H1 (cell line): ENCODE data around the gene SNED1. TPM values are rescaled to one million over a fixed set of nuclear protein-coding genes. Genes with fewer than 3 reads are reported as not detected.
A peak's percentile ranks its signal among the peaks of the same experiment; 100 is the strongest.

Experiments used
- CTCF ChIA-PET: fragments of 300-600 bp; sonication (Branson Sonifier 250); formaldehyde crosslinking; loops from one replicate; lab custom pipeline; 2021; ENCODE audit not compliant: partially characterized antibody; lab: Charles Lee
- POLR2A ChIA-PET: fragments of 300-600 bp; sonication (Branson Sonifier 250); formaldehyde crosslinking; loops from one replicate; lab custom pipeline; 2021; ENCODE audit warnings: inconsistent platforms; ENCODE audit not compliant: partially characterized antibody; lab: Charles Lee
- DNase-seq, 2 experiments: peaks; one replicate each; pipeline versions ENCODE4 v3.0.0 to v3.0.0-alpha.2; 2010 to 2022; ENCODE audit warnings: low spot score in 2 of 2, low read depth in 1 of 2, mixed read lengths in 1 of 2
- FAIRE-seq: peaks from 2 replicates; lab custom pipeline; 2011; peaks lifted over from hg19 to GRCh38; lab: Jason Lieb, UNC
- H2AFZ ChIP-seq: 2 replicates; pipeline ENCODE4 v1.8.1; 2012; ENCODE audit warnings: low read length, inconsistent platforms
- H2AK5ac ChIP-seq: 2 replicates; pipeline ENCODE4 v1.6.1; 2013; ENCODE audit warnings: low read depth, low read length
- H2BK120ac ChIP-seq: replicated peaks from 2 replicates; pipeline ENCODE3; 2013; ENCODE audit warnings: low read depth, low read length, inconsistent platforms
- H2BK12ac ChIP-seq: 2 replicates; pipeline ENCODE4 v1.6.1; 2013; ENCODE audit warnings: low read depth, low read length
- H2BK15ac ChIP-seq: 2 replicates; pipeline ENCODE4 v1.6.1; 2013; ENCODE audit warnings: low read length
- H2BK20ac ChIP-seq: 2 replicates; pipeline ENCODE4 v1.6.1; 2013; ENCODE audit warnings: low read length
- H2BK5ac ChIP-seq: 2 replicates; pipeline ENCODE4 v1.6.1; 2013; ENCODE audit warnings: low read depth, low read length
- H3K14ac ChIP-seq: 2 replicates; pipeline ENCODE4 v1.6.1; 2013; ENCODE audit warnings: inconsistent platforms; ENCODE audit not compliant: insufficient read length
- H3K18ac ChIP-seq: 2 replicates; pipeline ENCODE4 v1.6.1; 2013; ENCODE audit warnings: low read length; ENCODE audit errors: extremely low read depth
- H3K23ac ChIP-seq: 2 replicates; pipeline ENCODE4 v1.6.1; 2013; ENCODE audit warnings: inconsistent platforms; ENCODE audit not compliant: insufficient read length
- H3K23me2 ChIP-seq: 2 replicates; pipeline ENCODE4 v1.6.1; 2013; ENCODE audit warnings: low read depth, low read length
- H3K27ac ChIP-seq: 2 replicates; pipeline ENCODE4 v1.6.1; 2011; ENCODE audit warnings: low read depth, low read length, inconsistent platforms
- H3K27me3 ChIP-seq, 4 experiments: replicated peaks in 1 of 4; 1 replicate in 1 of 4; 2 replicates in 3 of 4; pipeline versions ENCODE4 v1.6.1 to v1.8.1; 2011 to 2013; ENCODE audit warnings: low read length in 3 of 4, mild to moderate bottlenecking in 3 of 4, inconsistent platforms in 2 of 4, mixed read lengths in 2 of 4, moderate library complexity in 1 of 4; ENCODE audit not compliant: control insufficient read depth in 3 of 4, insufficient read depth in 3 of 4; ENCODE audit errors: extremely low read depth in 1 of 4
- H3K36me3 ChIP-seq, 4 experiments: 2 replicates each; pipeline versions ENCODE4 v1.6.1 to v1.8.1; 2011 to 2013; ENCODE audit warnings: mild to moderate bottlenecking in 4 of 4, low read length in 3 of 4, moderate library complexity in 2 of 4, control low read depth in 1 of 4, inconsistent platforms in 1 of 4; ENCODE audit not compliant: insufficient read depth in 4 of 4, control insufficient read depth in 2 of 4
- H3K4ac ChIP-seq: replicated peaks from 2 replicates; pipeline ENCODE3; 2013; ENCODE audit warnings: low read length, low read depth, mixed read lengths, inconsistent platforms; ENCODE audit not compliant: insufficient read length
- H3K4me1 ChIP-seq, 4 experiments: replicated peaks in 1 of 4; 1 replicate in 1 of 4; 2 replicates in 3 of 4; pipeline versions ENCODE4 v1.6.1 to v1.8.1; 2011 to 2013; ENCODE audit warnings: low read length in 3 of 4, inconsistent platforms in 2 of 4, mixed read lengths in 1 of 4; ENCODE audit not compliant: insufficient read depth in 4 of 4, control insufficient read depth in 3 of 4
- H3K4me2 ChIP-seq, 2 experiments: 2 replicates each; pipeline versions ENCODE4 v1.6.1 to v1.8.1; 2011 to 2013; ENCODE audit warnings: low read depth in 2 of 2, low read length in 2 of 2, control low read depth in 1 of 2, inconsistent platforms in 1 of 2, mild to moderate bottlenecking in 1 of 2; ENCODE audit not compliant: insufficient read depth in 1 of 2
- H3K4me3 ChIP-seq, 4 experiments: fragments of 200-600, 300-600 bp in 1 of 4; sonication (generic), shearing (Covaris generic), sonication (Bioruptor Twin) in 1 of 4; 2 replicates each; pipeline versions ENCODE4 v1.5.1 to v1.8.1; 2011 to 2016; ENCODE audit warnings: low read length in 4 of 4, low read depth in 3 of 4, control low read depth in 2 of 4, inconsistent platforms in 2 of 4, mild to moderate bottlenecking in 2 of 4, mixed read lengths in 1 of 4, moderate library complexity in 1 of 4; ENCODE audit not compliant: insufficient read depth in 2 of 4; ENCODE audit errors: extremely low read depth in 1 of 4
- H3K56ac ChIP-seq: replicated peaks from 2 replicates; pipeline ENCODE3; 2013; ENCODE audit warnings: low read depth, mild to moderate bottlenecking, mixed read lengths, low read length, inconsistent platforms; ENCODE audit not compliant: insufficient read length
- H3K79me1 ChIP-seq: 2 replicates; pipeline ENCODE4 v1.6.1; 2013; ENCODE audit warnings: low read depth, low read length, control low read depth
- H3K79me2 ChIP-seq, 2 experiments: 2 replicates each; pipeline versions ENCODE4 v1.6.1 to v1.8.1; 2012 to 2013; ENCODE audit warnings: low read length in 2 of 2, mild to moderate bottlenecking in 2 of 2, inconsistent platforms in 1 of 2; ENCODE audit not compliant: insufficient read depth in 2 of 2, control insufficient read depth in 1 of 2
- H3K9ac ChIP-seq, 4 experiments: replicated peaks in 1 of 4; 1 replicate in 1 of 4; 2 replicates in 3 of 4; pipeline versions ENCODE4 v1.6.1 to v1.8.1; 2011 to 2013; ENCODE audit warnings: low read depth in 3 of 4, low read length in 3 of 4, control low read depth in 2 of 4, mild to moderate bottlenecking in 2 of 4, moderate library complexity in 2 of 4, inconsistent platforms in 1 of 4; ENCODE audit errors: extremely low read depth in 1 of 4
- H3K9me3 ChIP-seq, 2 experiments: 2 replicates each; pipeline versions ENCODE4 v1.6.1 to v1.8.1; 2012 to 2013; ENCODE audit warnings: mild to moderate bottlenecking in 2 of 2, moderate library complexity in 2 of 2, control low read depth in 1 of 2, inconsistent platforms in 1 of 2, low read depth in 1 of 2, low read length in 1 of 2, mixed read lengths in 1 of 2; ENCODE audit not compliant: insufficient read depth in 2 of 2
- H4K20me1 ChIP-seq, 2 experiments: replicated peaks in 1 of 2; 2 replicates each; pipeline versions ENCODE3 to v1.8.1; 2011 to 2013; ENCODE audit warnings: inconsistent platforms in 2 of 2, low read length in 2 of 2, mild to moderate bottlenecking in 1 of 2; ENCODE audit not compliant: insufficient read depth in 2 of 2, control insufficient read depth in 1 of 2
- H4K5ac ChIP-seq: 2 replicates; pipeline ENCODE4 v1.6.1; 2013; ENCODE audit warnings: low read length, low read depth, mixed read lengths, inconsistent platforms; ENCODE audit not compliant: insufficient read length
- H4K8ac ChIP-seq: 2 replicates; pipeline ENCODE4 v1.8.0; 2013; ENCODE audit warnings: mild to moderate bottlenecking, moderate library complexity, low read length, inconsistent platforms; ENCODE audit not compliant: insufficient read depth; ENCODE audit errors: extremely low read depth
- H4K91ac ChIP-seq: replicated peaks from 2 replicates; pipeline ENCODE3; 2013; ENCODE audit warnings: low read length, mixed read lengths, inconsistent platforms; ENCODE audit not compliant: insufficient read length
- BRCA1 ChIP-seq: IDR thresholded peaks from 2 replicates; pipeline ENCODE4 v1.6.1; 2012; ENCODE audit warnings: low read depth, low read length, improper control_type of control experiment
- CTBP2 ChIP-seq: IDR thresholded peaks from 2 replicates; pipeline ENCODE4 v1.7.0; 2011; ENCODE audit warnings: borderline replicate concordance, mild to moderate bottlenecking, moderate library complexity, mixed read lengths, low read length; ENCODE audit not compliant: insufficient read depth, insufficient read length
- GABPA ChIP-seq: IDR thresholded peaks from 2 replicates; pipeline ENCODE4 v1.6.1; 2011; ENCODE audit warnings: mild to moderate bottlenecking, low read length, moderate library complexity, borderline replicate concordance; ENCODE audit not compliant: insufficient read depth
- HDAC6 ChIP-seq: IDR thresholded peaks from one replicate; pipeline ENCODE4 v1.7.1; 2012; ENCODE audit warnings: low read depth, mild to moderate bottlenecking, inconsistent platforms, low read length, moderate library complexity
- POLR2AphosphoS5 ChIP-seq: IDR thresholded peaks from 2 replicates; pipeline ENCODE4 v1.6.1; 2011; ENCODE audit warnings: low read depth, low read length
- SIN3A ChIP-seq, 2 experiments: IDR thresholded peaks in 1 of 2; conservative IDR thresholded peaks in 1 of 2; 2 replicates each; pipeline ENCODE4 v1.6.1; 2011 to 2012; ENCODE audit warnings: low read length in 2 of 2, improper control_type of control experiment in 1 of 2, low read depth in 1 of 2, mild to moderate bottlenecking in 1 of 2
- SP1 ChIP-seq: IDR thresholded peaks from 2 replicates; pipeline ENCODE4 v1.6.1; 2011; ENCODE audit warnings: low read depth, low read length
- TAF1 ChIP-seq: IDR thresholded peaks from 2 replicates; pipeline ENCODE4 v1.6.1; 2011; ENCODE audit warnings: mild to moderate bottlenecking, low read depth, low read length
- TBP ChIP-seq: IDR thresholded peaks from 2 replicates; pipeline ENCODE4 v1.6.1; 2011; ENCODE audit warnings: low read depth, low read length, improper control_type of control experiment
- USF2 ChIP-seq: IDR thresholded peaks from 2 replicates; pipeline ENCODE4 v1.6.1; 2011; ENCODE audit warnings: low read length, improper control_type of control experiment
- YY1 ChIP-seq: IDR thresholded peaks from 2 replicates; pipeline ENCODE4 v1.6.1; 2011; ENCODE audit warnings: low read depth, mild to moderate bottlenecking, low read length
- ZNF274 ChIP-seq: IDR thresholded peaks from 2 replicates; pipeline ENCODE4 v1.7.0; 2012; ENCODE audit warnings: low read length, borderline replicate concordance; ENCODE audit errors: extremely low read depth
- WGBS, 2 experiments: shearing (Covaris generic) in 1 of 2; methylation state at CpG; one replicate each; pipeline versions ENCODE4 v1.1.6 to v1.1.7; 2013 to 2015; ENCODE audit warnings: low lambda C conversion rate in 2 of 2, mixed read lengths in 2 of 2, inconsistent platforms in 1 of 2, low coverage in 1 of 2, missing lambda C conversion rate in 1 of 2; ENCODE audit not compliant: insufficient replicate concordance in 2 of 2, insufficient coverage in 1 of 2, insufficient read length in 1 of 2; ENCODE audit errors: extremely low coverage in 1 of 2, missing lambda C conversion rate in 1 of 2; 5-methylcytosine and 5-hydroxymethylcytosine counted together
- polyA plus RNA-seq, 7 experiments: library from polyadenylated mRNA; depleted of rRNA in 3 of 7; stranded (reverse) in 5 of 7; unstranded in 2 of 7; fragments of >200 nt in 5 of 7; fragments of 200-250 nt in 2 of 7; gene quantifications; 1 replicate in 5 of 7; 2 replicates in 1 of 7; 4 replicates in 1 of 7; pipeline versions ENCODE4 v1.2.1 to v1.2.3, GENCODE V29; 2011 to 2013; ENCODE audit warnings: missing spikeins in 2 of 7, mixed read lengths in 2 of 7
- total RNA-seq: library from RNA; stranded (reverse); fragmentation: NEBNext Ultra II Directional; extraction: Animal tissue kit (Norgen Biotek cat#: 25700); gene quantifications from 2 replicates; pipeline ENCODE4 v1.2.1, GENCODE V29; 2021

The SNED1 gene
- total and polyA plus RNA-seq, 2 of the 8 experiments (the other 6 are each of a cell fraction or from before 2014, with no cell fraction given), result 1.9 TPM

- WGBS, 2 experiments, result 92% methylated on average over 24 of the region's 29 CpGs; no CpG with 5 or more reads in 1 of the 2 experiments
- TF ChIP-seq GABPA (no peak), USF2 (no peak), TAF1 (no peak), ZNF274 (no peak), HDAC6 (no peak), POLR2AphosphoS5 (no peak), SIN3A (conservative IDR thresholded peaks at IDR 0.05 in 1 of 2, IDR thresholded peaks at IDR 0.05 in 1 of 2; ENCODE audit: low read depth in 1 of 2, low read length in 2 of 2) (no peak), BRCA1 (no peak), YY1 (no peak), SP1 (no peak), TBP (no peak), CTBP2 (no peak)
Measured at GRCh38 chr2:241011751-241012510, 13.5 kb downstream of the SNED1 start.

More at GRCh38 chr2:241011751-241012510, 13.5 kb downstream of the SNED1 start:
- H2BK120ac ChIP-seq, result no peak overlapping the region
- H4K20me1 ChIP-seq, result no peaks in the 10 kb centered on the region
- no peak overlapping the region for H2AFZ ChIP-seq
- H2AK5ac ChIP-seq, result 0 out of 2 replicates have a peak overlapping the region, but pooled peaks have one; percentile 10
- FAIRE-seq, result no peak
- no peak overlapping the region for H3K27ac ChIP-seq
- no peak for DNase-seq
- 0 out of 2 replicates have a peak overlapping the region, but pooled peaks have one; percentile 75 for H2BK12ac ChIP-seq
- H3K14ac ChIP-seq, result no peak overlapping the region
- no peak overlapping the region for H3K56ac ChIP-seq
- H3K23me2 ChIP-seq, result peaks cover 2% of the 10 kb centered on the region; the same call in 1 of the 2 replicates
- ChIA-PET CTCF (interaction anchor here (0.9 to 1.3 kb wide), 3 partner anchors 8 to 67 kb away, joined by 3 read pairs; no protein-coding TSS in a partner anchor), POLR2A (no interaction called here)
- no peaks in the 10 kb centered on the region for H3K36me3 ChIP-seq
- no peaks in the 10 kb centered on the region for H3K79me1 ChIP-seq
- H2BK15ac ChIP-seq, result no peak overlapping the region
- H2BK5ac ChIP-seq, result no peak overlapping the region
- H3K4me2 ChIP-seq, result no peak overlapping the region
- H3K9ac ChIP-seq, result no peak overlapping the region
- H3K4me1 ChIP-seq, result peaks cover 0 to 19% (median 15%) of the 10 kb centered on the region in 4 experiments; a peak in 6 of 7 replicates
- no peaks in the 10 kb centered on the region for H3K79me2 ChIP-seq
- no peak overlapping the region for H3K4ac ChIP-seq
- no peak overlapping the region for H4K8ac ChIP-seq
- H2BK20ac ChIP-seq, result no peak overlapping the region
- no peak overlapping the region for H3K4me3 ChIP-seq
- H4K91ac ChIP-seq, result no peak overlapping the region
- H3K9me3 ChIP-seq, result no peaks in the 10 kb centered on the region
- no peaks in the 10 kb centered on the region for H3K27me3 ChIP-seq
- no peak overlapping the region for H3K23ac ChIP-seq
- no peak overlapping the region for H4K5ac ChIP-seq
- no peak overlapping the region; the same call in 1 of the 2 replicates for H3K18ac ChIP-seq
